GM18867 (cell line): ENCODE results near the gene EIF5A.
"Not testable (repeated sequence)": the region's sequence is repeated elsewhere in the genome, so short reads cannot be mapped to it uniquely, and the experiment has no call there.

ENCODE experiments used
- ATAC-seq: cut with Tn5 transposase; IDR thresholded peaks from one replicate; pipeline ENCODE4 v1.9.1; 2021; ENCODE audit warnings: mild to moderate bottlenecking, moderate library complexity; ENCODE audit not compliant: unreplicated experiment

The EIF5A gene

DNA sequence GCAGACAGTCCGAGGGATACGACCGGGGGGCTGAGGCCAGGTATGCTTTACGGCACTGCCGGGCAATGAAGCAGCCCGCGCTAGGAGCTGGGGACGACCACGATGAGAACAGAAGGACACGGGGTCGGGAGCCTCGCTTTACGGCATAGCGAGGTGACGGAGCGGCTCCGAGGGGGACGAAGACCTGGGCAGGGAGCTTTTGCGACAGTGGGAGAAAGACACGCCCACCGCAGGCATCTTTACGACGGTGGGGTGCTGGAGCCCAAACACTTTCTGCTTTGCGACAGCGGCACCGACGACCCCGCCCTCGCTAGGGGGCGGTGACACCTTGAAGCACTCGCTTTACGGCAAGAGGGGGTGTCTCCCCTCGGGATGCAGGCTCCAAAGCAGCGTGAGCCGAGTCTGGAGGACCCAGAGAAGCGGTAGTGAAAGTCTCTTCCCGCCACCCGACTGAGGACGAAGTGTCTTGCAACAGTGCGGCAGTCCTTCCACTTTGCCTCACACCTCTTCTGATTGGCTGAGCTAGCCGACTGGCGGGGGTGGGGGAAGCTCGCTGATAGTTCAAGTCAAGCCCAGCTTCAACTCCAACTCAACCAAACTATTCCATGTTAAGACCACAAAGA is 22.1 kb downstream of the EIF5A start:
- peak; percentile 64 for ATAC-seq

DNA sequence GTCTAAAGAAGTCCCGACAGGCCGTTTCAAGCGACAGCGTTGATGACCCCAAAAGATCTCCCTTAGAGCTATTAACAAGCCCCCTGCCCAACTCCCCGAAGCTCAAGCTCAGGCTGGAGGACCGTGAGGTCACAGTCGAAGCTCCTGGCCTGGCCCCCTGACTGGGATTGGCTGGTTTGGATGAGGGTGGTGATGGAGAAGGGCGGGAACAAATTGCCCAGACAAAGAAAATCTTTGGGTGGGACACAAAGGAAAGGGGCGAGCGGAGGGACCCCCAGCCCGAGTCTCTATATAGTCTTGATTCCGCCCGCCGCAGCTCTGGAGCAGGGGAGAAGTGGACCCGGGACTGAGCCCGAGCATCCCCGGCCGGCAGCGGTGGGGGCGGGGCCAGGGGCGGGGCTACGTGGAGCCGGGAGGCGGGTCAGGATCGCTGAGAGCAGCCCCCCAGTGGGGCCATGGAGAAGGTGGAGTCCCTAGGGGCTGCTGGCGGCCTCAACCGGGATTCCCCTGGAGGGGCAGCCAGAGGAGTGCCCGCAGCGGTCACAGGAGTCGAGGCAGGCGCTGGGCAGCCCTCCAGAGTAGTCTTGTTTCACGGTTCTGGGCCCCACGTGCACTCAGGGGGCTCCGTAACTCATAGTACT is 22.7 kb downstream of the EIF5A start:
- ATAC-seq, result peak; percentile 33

DNA sequence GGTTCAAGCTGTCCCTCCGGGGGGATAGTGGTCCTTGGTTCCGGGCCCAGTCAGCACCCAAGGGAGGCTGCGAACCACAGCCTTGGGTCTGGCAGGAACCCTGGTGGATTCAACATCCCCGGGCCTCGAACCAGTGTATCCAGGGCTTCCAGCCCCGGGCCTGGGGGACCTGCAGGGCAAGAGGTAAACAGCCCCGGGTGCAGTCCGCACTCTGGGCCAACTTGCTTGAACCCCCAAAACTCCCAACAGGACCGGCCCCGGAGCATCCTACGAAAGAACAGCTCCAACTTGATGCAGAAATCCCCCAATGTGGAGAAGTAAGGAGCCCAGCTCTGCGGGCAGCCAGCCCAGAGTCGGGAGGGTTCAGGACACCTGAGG is 23.2 kb downstream of the EIF5A start:
- no peak for ATAC-seq

DNA sequence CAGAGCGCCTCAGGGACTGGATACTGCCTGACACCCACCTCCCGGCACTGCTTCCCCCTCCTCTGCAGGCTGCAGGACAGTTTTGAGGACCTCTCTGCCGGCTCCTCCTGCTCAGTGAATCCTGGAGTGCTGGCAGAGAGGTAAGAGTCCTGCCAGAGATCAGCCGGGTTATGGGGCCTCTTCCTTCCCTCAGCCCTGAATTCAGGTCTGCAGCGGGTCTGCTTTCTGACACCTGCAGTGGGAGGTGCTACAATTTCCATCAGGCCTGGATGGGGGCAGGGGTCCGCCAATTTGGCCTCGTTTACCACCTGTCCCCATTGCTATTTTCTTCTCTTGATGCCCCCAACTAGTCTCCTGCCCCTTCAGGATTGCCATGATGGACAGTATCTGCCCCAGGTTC is 24.7 kb downstream of the EIF5A start:
- ATAC-seq, result no peak

DNA sequence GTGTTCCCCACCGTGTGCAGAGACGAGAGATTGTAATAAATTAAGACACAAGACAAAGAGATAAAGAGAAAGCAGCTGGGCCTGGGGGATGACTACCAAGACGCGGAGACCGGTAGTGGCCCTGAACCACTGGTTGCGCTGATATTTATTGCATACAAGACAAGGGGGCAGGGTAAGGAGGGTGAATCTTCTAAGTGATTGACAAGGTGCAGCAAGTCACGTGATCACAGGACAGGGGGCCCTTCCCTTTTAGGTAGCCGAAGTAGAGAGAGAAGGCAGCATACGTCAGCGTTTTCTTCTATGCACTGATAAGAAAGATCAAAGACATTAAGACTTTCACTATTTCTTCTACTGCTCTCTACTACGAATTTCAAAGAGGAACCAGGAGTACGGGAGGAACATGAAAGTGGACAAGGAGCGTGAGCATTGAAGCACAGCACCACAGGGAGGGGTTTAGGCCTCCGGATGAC is 25.2 kb downstream of the EIF5A start:
- ATAC-seq, result not testable (repeated sequence)

DNA sequence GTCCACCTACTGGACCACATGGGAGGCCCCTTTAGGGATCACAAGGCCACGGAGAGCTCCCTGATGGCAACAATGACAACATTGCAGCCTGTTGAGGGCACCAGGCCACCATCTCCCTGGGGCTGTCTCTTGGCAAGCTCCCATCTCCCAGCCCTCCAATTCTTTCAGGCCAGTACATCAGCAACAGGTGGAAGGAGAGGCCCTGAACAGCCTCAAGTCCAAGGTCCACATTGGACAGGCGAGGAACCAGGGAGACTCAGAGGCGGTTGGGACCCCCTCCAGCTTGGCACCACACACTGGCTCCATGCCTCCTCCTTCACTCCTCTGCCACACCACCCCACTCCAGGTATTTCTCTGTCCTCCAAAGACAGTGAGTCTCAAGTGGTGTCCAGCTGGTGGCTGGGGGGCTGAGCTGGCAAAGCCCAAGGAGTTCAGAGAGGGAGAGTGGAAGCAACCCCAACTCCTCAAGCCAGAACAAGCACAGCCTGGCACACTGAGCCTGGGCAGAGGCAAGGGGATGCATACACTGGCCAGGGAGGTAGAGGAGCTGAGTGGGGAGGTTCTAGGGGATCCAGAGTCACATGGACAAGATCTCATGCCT is 27.6 kb downstream of the EIF5A start:
- ATAC-seq, result no peak

DNA sequence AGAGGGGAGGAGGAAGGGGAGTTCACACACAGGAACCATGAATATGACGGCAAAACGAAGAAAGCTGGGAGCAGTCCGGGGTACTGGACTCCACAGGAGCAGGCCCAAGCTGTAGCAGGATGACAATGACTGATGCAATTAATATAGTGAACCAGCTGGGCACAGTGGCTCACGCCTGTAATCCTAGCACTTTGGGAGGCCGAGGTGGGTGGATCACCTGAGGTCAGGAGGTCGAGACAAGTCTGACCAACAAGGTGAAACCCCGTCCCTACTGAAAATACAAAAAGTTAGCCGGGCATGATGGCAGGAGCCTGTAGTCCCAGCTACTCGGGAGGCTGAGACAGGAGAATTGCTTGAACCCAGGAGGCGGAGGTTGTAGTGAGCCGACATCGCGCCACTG is 28.3 kb downstream of the EIF5A start:
- ATAC-seq, result not testable (repeated sequence)

DNA sequence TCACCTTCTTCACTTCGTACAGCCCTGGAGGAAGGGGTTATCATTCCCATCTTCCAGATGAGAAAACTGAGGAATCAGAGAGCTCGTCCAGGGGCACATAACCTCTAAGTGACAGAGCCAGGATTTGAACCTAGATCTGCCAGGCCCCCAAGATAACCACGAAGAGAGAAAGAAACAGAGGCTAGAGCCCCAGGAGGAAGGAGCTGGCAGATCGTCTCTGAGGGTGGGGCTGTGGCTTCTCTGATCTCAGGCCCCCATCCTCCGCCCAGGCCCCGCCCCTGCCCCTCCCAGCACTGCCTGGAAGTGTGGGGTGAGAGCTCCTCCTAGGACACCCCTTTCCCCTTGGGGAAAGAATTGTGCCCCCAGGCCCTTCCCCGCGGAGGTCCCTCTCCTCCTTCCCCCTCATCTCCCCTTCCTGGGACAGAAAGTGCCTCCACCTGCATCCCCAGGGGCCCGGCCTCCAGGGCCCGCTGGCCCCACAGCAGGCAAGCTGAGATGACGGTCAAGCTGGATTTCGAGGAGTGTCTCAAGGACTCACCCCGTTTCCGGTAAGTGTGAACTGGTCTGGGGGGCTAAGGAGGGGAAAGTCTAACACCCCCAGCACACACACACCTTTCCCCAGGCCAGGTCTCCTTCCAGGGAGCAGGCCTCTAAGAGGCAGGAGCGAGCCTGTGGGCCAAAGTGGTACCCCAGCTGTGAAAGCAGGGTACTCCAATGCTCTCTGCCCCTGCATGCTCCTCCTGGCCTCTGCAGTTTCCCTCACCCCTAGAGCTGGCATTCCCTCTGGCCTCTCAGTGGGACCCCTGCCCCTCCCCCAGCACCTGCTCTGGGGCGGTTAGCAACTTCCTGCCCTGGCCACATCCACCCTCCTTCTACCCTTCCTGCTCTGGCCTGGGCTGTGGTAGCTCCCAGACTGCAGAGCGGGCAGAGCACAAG is 29.1 kb downstream of the EIF5A start, which contains the start of gene ACAP1:
ACAP1 (plus strand) TSS at position 290 of the 936 bp plus-strand sequence; CDS start at position 496, 206 bp downstream.
- ATAC-seq, result peak; percentile 64

DNA sequence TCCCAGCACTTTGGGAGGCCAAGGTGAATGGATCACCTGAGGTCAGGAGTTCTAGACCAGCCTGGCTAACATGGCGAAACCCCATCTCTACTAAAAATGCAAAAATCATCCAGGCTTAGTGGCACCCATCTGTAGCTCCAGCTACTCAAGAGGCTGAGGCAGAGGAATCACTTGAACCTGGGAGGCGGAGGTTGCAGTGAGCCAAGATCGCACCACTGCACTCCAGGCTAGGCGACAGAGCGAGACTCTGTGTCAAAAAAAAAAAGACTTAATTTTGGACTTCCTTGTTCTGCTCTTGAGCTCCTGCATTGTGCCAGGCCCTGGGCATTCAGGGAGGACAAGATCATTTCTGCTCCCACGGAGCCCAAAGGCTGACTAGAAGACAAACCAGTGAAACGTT is 30.2 kb downstream of the EIF5A start:
- not testable (repeated sequence) for ATAC-seq

DNA sequence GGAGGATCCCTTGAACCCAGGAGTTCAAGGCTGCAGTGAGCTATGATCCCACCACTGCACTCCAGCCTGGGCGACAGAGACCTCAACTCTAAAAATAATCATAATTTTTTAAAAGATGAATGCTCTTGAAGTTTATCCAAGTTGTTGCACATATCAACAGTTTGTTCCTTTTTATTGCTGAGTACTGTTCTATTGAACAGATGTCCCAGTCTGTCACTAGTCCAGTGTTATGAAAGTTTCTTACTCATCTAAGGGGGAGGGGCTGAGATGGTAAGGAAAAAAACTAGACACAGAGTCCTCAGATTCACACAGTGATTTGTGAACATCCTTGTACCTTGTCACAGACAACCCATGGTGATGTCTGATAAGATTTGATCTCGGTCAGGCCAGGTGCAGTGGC is 32.8 kb downstream of the EIF5A start:
- no peak for ATAC-seq

DNA sequence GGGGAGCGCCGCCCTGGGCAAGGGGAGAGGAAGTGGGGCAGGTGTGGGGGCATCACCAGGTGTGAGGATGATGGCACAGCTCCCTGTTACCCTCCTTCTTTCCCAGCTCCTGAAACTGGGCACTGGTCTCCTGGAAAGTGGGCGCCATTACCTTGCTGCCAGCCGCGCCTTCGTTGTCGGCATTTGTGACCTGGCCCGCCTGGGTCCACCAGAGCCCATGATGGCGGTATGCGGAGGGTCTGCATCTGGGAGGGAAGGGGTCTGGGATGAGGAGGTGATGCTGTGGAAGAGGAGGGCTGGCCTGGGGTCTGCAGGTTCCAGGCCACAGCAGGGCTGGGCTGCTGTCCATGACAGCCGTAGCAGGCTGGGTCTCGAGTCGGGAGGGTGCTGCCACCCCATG is 34.4 kb downstream of the EIF5A start:
- ATAC-seq, result no peak

DNA sequence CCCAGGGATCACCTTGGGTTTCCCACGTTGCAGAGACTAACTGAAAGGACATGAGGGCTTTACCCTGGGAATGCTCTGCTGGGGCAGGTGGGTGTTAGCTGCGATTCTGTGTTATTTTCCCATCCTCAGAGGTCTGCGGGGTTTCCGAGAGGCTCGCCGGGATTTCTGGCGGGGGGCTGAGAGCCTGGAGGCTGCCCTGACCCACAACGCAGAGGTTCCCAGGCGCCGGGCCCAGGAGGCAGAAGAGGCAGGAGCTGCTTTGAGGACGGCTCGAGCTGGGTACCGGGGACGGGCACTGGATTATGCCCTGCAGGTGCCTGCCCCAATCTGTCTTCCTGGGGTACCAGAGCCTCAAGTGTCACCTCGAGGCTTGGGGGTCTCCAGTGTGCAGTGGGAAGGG is 35.8 kb downstream of the EIF5A start:
- ATAC-seq, result no peak

DNA sequence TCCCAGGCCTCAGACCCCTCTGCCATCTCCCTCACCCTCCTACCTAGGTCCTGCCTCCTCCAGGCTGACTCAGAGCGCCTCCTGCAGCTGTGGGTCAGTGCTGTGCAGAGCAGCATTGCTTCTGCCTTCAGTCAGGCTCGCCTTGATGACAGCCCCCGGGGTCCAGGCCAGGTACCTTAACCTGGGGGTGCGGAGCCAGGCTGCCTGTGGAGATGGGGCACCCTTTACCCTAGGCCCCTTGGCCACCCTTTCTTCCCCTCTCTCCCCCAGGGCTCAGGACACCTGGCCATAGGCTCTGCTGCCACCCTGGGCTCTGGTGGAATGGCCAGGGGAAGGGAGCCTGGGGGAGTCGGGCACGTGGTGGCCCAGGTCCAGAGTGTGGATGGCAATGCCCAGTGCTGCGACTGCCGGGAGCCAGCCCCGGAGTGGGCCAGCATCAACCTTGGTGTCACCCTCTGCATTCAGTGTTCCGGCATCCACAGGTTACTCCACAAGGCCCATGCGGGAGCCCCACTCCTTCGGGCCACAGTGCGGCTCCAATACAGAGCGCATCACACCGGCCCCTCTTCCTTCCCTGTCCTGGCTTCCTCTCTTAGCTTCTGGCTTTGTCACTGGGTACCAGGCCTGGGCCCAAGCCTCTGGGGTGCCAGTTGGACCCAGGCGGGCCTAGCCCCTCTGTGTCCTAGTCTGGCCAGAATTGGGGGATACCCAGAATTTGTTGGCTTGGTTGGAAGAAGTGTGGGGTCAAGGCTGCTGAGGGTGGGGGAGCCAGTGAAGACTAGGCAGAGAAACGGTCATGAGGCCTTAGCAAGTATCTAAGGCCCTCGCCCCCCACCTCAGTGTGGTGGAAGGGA is 39.6 kb downstream of the EIF5A start:
- no peak for ATAC-seq

DNA sequence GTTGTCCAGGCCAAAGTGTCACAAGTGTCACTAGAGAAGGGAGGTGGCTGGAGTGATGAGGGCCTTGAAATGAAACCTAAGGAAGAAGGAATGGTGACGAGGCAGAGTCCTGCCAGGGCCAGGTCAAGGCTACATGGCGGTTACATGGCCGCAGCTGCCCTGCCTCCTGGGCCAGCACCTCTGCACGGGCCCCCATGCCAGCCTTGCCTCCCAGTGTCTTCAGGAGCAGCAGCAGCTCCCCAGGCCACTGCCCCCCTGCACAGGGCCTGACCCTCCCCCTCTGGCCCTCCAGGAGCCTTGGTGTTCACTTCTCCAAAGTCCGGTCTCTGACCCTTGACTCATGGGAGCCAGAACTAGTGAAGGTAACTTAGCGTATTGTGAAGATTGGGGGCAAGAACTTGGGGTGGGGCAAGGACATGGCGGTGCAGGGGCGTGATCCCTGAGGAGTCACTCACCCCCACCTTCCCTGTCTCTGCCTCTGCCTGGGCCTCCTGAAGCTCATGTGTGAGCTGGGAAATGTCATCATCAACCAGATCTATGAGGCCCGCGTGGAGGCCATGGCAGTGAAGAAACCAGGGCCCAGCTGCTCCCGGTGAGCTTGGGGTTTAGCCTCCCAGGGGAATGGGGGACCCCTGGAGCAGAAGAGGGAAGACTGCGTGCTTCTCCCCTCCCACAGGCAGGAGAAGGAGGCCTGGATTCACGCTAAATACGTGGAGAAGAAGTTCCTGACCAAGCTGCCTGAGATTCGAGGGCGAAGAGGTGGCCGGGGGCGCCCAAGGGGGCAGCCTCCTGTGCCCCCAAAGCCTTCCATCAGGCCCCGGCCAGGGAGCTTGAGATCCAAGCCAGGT is 40.4 kb downstream of the EIF5A start:
- no peak for ATAC-seq

DNA sequence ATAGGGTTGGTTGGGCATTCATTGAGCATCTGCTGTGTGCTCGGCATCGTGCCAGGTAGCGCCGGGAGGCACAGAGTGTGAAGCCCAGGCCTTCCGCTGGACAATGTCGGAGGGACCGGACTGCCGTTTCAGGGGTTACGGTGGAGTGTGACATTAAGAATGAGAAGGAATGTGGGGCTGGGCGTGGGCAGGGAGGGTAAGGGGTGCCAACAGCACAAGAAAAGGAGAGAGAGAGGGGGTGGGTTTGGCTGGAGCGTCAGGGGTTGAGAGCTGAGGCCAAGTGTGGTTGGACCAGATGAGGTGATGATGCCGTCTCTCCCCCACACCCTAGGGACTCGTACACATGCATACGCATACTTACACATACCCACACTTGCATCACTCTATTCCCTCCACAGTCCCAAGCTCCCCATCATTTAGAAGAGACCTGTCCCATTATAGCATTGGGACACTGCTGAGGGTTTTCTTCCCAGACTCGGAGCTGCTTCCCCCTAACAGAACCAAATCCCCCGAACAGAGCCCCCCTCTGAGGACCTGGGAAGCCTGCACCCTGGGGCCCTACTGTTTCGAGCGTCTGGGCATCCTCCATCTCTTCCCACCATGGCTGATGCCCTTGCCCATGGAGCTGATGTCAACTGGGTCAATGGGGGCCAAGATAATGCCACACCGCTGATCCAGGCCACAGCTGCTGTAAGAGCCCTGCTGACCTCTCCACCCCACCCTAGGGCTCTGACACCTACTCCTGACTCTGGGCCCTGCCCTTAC is 41.2 kb downstream of the EIF5A start:
- no peak for ATAC-seq

DNA sequence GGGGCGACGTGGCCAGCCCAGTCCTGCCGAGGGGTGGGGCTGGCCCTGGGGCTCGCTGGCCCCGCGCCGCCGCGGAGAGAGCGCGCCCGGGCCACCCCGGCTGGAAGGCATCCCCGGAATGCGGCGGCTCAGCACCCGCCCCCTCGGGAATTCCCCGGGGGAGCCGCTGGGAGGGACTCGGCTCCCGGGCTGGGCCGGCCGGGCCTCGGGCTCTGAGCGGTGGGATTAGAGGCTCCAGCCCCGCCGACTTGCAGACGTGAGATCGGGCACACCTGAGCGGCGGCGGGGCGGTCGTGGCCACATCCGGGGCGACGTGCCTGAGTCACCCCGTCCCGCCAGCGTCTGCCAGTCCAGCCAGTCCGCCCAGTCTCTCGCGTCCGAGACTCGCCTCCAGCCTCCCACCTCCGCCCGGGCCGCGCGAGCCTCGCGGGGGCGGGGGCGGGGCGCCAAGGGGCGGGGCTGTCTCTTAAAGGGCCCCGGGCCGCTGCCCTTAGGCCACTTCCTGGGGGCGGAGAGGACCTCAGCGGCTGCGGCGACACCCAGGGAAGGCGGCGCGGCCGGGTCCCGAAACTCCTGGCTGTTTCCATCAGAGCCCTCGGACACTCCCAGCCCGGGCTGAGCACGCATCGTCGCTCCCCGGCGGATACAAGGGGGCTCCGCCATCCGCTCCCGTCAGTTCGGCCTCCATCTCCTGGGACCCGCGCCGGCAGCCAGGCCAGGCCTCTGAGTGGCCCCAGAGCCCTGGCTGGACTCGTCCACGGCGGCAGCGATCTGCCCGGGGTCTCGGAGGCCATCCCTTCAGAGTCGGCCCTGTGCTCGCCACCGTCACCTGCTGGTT is 44.5 kb downstream of the EIF5A start, which contains the start of gene KCTD11:
KCTD11 (plus strand) TSS at position 498 of the 838 bp plus-strand sequence.
- peak; percentile 53 for ATAC-seq

DNA sequence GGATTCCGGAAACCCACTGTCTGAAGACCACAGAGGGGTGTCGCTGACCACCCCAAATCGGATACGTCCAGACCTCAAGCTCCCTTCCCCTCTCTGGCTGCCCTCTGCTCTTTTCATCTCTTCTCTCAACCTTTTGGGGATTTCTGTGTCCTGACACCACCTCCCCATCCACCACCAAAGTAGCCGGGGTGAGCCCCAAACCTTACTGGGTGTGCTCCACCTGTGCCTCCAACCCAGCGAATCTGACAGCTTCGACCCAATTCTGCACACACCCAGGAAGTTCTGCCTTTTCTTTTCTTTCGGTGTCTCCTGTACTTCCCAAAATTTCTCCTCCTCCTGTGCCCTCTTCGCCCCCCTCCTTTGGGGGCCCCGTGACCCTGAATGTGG is 45.1 kb downstream of the EIF5A start:
- ATAC-seq, result no peak
